SW480 (cell line): Measurements from ENCODE around the gene C14orf93.
A peak's percentile ranks its signal among the peaks of the same experiment; 100 is the strongest.

Experiments used
- DNase-seq: peaks from one replicate; pipeline ENCODE4 v3.0.0-alpha.2; 2016; ENCODE audit warnings: low spot score

The C14orf93 gene

GRCh38 chr14:22993517-22993916, 16.4 kb downstream of the C14orf93 start:
- no peak for DNase-seq

GRCh38 chr14:22991852-22992251, 18.1 kb downstream of the C14orf93 start:
- no peak for DNase-seq

- no peak for DNase-seq
Measured at GRCh38 chr14:22987291-22987690, 22.7 kb downstream of the C14orf93 start.

DNA sequence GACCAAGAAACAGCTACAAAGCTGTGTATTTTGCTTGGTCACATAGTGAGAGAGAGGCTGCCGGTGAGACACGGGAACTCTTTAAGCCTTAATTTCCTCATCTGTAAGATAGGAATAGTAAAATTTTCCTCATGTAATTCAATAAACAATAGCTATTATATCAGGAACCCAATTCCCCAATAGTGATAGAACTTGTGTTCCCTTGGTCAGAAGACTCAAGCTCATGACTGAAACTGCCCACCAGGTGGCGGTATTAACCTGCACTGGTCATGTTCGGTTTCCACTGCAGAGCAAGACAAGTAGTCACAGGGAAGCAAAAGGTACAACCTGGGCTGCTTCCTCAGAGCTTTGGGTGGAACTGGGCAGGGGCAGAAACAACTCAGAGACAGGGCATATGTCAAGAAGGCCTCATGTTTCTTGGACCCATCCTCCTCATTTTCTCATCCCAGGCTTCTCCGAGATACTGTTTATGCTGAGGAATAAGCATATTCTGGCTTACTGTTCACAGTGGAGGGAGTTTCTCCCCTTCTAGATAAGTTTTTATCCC, 23.4 kb downstream of the C14orf93 start:
- peak; percentile 78 for DNase-seq

DNA sequence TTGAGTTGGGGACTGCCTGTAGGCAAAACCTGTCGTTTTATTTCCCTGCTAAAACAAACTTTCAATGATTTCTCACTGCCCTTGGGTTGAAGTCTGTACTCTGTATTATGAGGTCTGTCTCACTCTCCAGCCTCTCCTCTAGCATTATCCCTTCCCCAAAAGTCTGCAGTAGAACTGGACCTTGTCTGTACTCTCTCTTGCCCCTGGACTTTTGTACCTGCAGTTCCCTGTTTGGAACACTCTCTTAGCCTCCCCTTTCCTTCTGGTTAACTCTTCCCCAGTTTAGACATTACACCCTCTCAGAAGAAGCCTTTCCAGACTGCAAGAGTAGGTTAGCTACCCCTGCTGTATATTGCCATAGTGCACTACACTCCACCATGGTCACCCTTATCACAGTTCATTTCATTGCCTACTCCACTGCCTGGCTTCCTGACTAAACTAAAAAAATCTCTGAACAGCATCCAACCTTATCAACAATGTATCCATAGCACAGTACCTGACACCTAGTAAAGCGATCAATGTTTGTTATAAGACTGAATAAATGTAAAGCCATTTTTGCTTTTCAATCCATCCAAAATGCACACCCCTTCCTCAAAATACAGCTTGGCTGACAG, 23.9 kb downstream of the C14orf93 start:
- DNase-seq = no peak

DNA sequence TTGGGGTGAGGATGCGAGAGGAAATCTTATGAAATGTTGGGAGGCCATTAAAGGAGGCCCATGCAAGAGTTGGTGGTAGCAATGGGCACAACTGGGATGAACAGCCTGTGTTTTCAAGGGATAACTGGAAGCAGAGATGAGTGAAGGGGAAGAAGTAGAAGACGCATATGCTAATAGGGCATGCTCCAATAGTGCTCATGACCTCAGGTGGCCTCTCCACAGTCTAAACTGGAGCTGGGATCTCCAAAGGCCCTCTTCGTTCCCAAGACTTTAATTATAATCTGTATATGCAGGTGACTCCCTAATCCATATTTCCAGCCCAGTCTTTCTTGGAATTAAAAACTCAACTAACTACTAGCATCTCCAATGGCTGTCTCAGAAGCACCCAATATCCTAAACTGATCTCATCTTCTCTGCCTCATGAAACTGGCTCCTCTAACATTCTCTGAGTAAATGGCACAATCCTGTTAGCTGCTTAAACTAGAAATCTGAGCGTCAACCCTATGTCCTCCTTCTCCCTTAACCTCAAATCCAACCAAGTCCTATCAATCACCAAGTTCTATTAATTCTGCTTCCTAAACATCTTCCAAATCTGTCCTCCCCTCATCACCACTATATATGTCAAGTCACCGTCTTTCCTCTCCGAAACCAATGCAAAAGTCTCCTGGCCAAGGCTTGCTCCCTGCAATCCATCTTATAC, 24.8 kb downstream of the C14orf93 start:
- no peak for DNase-seq

GRCh38 chr14:22982477-22983245, 27.3 kb downstream of the C14orf93 start, which contains the start of gene AJUBA:
Gene AJUBA, minus strand, starts transcription at chr14:22982551. Its CDS starts 285 bp downstream, at chr14:22982266.
- peak; percentile 91 for DNase-seq

DNA sequence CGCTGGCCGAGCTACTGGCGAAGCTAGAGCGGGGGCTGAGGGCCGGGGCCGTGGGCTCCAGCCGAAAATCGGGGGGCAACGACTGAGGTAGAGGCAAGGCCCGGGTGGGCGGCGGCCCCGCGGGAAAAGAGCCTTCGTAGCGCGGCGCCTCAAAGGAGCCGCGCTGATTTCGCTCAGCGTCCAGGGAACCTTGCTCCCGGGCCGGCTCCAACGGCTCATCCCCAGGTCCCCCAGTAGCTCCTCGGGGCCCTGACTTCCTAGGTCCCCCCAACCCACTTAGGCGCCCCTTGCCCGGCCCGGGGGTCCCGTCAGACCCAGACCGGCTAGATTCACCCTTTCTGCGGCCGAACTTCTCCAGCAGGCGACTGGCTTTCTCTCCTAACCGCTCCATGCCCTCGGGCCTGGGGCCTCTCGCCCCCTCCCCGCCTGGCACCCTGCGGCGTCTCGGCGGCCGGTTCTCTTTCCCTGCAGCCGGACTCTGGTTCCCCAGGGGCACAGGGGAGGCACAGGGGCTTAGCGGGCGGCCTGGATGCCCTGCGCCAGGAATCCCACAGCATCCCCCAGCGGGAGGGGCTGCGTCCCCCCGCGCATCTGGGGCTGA, 28.0 kb downstream of the C14orf93 start:
- DNase-seq = no peak

- DNase-seq = peak; percentile 18
Measured at GRCh38 chr14:22981090-22981875, 28.7 kb downstream of the C14orf93 start.

DNA sequence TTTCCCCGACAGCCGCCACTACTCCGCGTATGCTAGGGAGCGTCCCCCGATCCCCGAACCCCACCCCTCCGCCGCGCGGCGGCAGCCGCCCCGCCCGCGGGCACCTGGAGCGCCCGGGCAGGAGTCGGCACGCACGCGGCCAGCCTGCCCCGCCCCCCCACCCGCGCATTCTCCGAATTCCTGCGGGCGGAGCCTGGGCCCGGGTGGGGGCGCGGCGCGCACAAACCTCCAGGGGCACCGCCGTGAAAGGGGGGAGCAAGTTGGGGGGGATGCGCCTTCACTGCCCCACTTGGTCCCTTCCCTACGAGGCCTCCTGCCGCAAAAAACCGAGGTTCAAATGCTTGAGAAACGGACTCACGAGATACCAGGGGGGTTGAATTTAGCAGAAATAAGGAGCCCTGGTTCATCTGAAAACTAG, 29.3 kb downstream of the C14orf93 start:
- DNase-seq = peak; percentile 62

- peak; percentile 36 for DNase-seq
Measured at GRCh38 chr14:22979748-22980392, 30.1 kb downstream of the C14orf93 start.

- peak; percentile 27 for DNase-seq
Measured at GRCh38 chr14:22978981-22979671, 30.8 kb downstream of the C14orf93 start.

- no peak for DNase-seq
Measured at GRCh38 chr14:22978487-22978837, 31.5 kb downstream of the C14orf93 start.

GRCh38 chr14:22977684-22978486, 32.1 kb downstream of the C14orf93 start:
- DNase-seq = peak; percentile 78

DNA sequence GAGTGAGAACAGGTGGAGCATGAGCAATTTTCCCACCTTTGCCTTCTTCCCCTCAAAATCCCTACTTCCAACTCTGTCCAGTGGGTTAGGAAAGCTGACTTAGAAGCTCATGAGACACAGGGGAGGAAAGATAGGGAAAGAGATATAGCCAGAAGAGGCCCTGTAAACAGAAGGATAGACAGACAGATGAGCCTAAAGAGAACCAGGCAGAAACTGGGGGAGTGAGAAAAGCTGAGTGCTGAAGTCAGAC, 32.6 kb downstream of the C14orf93 start:
- DNase-seq = no peak

DNA sequence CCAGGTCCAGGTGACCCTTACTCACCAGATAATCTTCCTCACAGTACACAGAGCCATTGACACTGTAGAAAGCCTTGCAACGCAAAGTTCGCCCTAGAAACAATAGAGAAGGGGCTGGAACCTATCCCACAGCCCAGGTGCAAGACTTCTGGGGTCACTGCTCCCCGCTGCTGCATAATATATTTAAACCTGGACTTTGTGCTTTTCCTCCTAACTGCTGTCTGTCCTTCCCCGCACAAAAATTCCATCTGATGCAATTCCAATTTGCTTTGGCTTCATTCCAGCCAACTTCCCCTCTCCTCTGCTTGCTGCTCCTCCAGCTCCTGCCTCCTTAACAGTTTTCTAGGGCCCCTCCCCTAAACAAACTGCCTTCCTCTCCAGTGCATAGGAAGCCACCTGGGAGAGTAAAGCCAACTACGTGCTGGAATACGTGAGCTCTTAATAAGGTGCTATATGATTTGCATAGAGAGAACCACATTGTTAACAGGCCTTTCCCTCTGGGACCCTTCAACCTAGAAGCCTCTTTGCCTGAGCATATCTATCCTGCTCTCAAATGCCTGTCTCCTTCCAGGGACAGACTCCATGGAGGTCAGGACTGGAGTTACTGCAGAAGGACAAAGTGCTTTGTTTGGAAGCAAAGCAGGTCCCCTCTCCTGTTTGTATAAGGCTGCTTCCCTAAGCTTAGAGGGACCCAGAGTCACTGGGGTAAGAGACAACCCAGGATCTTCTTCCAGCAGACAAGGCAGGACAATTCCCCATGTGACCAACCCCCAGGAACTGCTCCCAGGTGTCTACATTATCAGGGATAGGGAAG, 33.1 kb downstream of the C14orf93 start:
- peak; percentile 58 for DNase-seq

DNA sequence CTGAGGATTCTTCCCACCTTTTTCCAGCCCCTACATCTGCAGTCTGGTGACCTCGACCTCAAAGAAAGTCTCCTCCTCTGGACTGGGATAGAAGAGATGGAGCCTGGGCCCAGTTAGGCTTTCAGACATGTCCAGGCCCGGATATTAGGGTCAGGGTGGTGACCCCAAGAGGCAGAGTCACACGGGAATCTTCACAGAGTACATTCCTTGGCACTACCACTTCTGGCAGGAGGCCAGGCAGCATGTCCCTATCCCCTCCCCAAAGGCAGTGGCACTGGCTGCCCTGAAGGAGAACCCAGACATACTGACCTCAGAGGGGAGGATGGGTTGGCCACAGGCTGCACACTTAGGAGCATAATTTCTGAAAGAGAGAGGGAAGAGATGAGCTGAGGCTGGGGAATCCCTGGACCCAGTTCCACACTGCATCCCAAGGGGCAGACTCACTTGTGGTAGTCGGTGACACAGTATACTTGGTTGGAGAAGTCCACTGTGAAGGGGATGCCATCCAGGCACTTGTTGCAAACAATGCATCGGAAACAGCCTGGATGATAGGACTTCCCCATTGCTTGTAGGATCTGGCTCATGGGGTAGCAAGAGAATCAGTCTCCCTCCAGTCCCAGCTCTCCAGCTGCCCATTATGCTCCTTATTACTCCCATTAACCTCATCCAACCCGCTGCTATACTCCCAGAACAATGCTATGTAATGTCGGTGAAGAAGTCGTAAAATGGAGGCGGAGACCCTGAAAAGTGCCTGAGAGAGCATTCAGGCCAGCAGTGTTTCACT, 35.2 kb downstream of the C14orf93 start:
- no peak for DNase-seq
